Activated T-cell treated with anti-CD3 and anti-CD28 coated beads, Interleukin-2, amount 50 U/mL, for 72 hours (primary cell): ENCODE data around the gene TIMM50. TPM values are rescaled to one million over a fixed set of nuclear protein-coding genes. Genes with fewer than 3 reads are reported as not detected.
"Not testable (repeated sequence)": the region's sequence is repeated elsewhere in the genome, so short reads cannot be mapped to it uniquely, and the experiment has no call there.

Experiments
- ATAC-seq, 2 donors: fragments of 150-1000 bp; cut with Tn5 transposase; replicated peaks in 1 of 2; 2 replicates each; pipeline ENCODE4 v1.10.0; 2021; ENCODE audit warnings: moderate library complexity in 2 of 2, mild to moderate bottlenecking in 1 of 2
- DNase-seq, 2 donors: peaks; one replicate each; pipeline ENCODE4 v3.0.0; 2021 to 2022; ENCODE audit warnings: mixed read lengths in 1 of 2
- H3K27ac Mint-ChIP-seq: one replicate; pipeline ENCODE4 v1.8.0; 2022; ENCODE audit warnings: mild to moderate bottlenecking, moderate library complexity, mixed read lengths
- H3K27me3 Mint-ChIP-seq: one replicate; pipeline ENCODE4 v1.8.0; 2022; ENCODE audit warnings: low read depth, mixed read lengths
- H3K36me3 Mint-ChIP-seq, 2 donors: one replicate each; pipeline ENCODE4 v1.8.0; 2022; ENCODE audit warnings: mixed read lengths in 2 of 2, mild to moderate bottlenecking in 1 of 2; ENCODE audit not compliant: insufficient read depth in 2 of 2
- H3K4me1 Mint-ChIP-seq: one replicate; pipeline ENCODE4 v1.8.0; 2022; ENCODE audit warnings: low read depth, mixed read lengths
- H3K4me3 Mint-ChIP-seq, 2 donors: one replicate each; pipeline ENCODE4 v1.8.0; 2022; ENCODE audit warnings: mild to moderate bottlenecking in 2 of 2, mixed read lengths in 2 of 2, moderate library complexity in 2 of 2
- H3K9me3 Mint-ChIP-seq, 2 donors: one replicate each; pipeline ENCODE4 v1.8.0; 2022; ENCODE audit warnings: mixed read lengths in 2 of 2
- total RNA-seq, 2 donors: library from RNA; stranded (reverse); gene quantifications; one replicate each; pipeline ENCODE4 v1.2.3, GENCODE V29; 2022

The TIMM50 gene
- total RNA-seq, 2 donors from 2014 or later, result 52.4 to 55.8 TPM

DNA sequence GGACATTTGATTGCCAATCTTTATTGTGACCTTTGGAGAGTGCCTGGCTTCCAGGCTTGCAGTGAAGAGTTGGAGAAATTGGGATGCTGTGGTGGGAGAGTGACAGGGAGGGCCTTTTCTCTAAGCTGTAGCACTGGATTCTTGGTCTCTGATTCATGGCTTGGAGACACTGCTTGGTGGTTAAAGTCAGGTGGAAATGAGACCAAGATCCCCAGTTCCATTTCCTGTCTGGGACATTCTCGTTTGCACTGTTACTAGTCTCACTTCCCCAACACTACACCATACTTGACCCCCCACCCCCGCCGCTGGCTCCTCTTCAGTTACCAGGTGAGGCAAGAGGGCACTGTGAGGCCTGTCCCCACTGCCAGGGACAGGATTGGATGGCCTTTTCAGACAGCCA is 32.4 kb upstream of the TIMM50 start:
- Mint-ChIP-seq H3K4me3 (peak overlapping the region; percentile 90 to 96), H3K4me1 (peaks cover 65% of the 10 kb centered on the region), H3K36me3 (peaks cover 31 to 49% of the 10 kb centered on the region in 2 donors), H3K27me3 (no peaks in the 10 kb centered on the region), H3K9me3 (no peaks in the 10 kb centered on the region), H3K27ac (peak overlapping the region; percentile 85)
- ATAC-seq, result no peak
- DNase-seq, result peak in 1 of 2 donors; percentile 34

DNA sequence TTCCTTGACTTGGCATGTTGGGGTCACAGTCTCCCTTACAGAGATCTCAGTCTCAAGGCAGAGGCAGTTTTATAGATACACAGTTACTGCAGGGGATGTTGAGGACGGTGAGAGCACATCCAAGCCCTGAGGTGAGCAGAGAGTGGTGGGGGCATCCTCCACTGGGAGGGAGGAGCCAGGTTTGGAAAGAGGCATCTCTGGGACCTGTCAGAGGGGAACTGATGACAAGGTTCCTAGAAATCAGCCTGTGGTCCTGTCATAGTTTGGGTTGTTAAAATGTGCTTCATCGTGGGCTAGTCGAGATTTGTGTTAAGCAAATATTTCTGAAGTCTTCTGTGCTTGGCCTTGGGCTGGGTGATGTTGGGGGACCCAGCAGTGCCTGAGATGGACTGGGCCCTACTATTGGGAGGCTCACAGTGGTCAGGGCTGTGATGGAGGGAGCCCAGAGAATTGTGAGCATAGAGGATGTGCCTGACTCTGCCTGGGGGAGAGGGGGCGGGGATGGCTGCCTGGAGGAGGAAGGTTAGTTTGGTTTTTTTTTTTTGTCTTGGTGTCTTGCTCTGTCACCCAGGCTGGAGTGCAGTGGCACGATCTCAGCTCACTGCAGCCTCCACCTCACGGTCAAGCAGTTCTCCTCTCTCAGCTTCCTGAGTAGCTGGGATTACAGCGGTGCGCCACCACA is 31.4 kb upstream of the TIMM50 start:
- peak overlapping the region; percentile 85 for H3K27ac Mint-ChIP-seq
- H3K9me3 Mint-ChIP-seq, result no peaks in the 10 kb centered on the region
- ATAC-seq (no peak), DNase-seq (peak in 1 of 2 donors; percentile 33)
- H3K4me3 Mint-ChIP-seq, result peak overlapping the region; percentile 90 to 96
- no peaks in the 10 kb centered on the region for H3K27me3 Mint-ChIP-seq
- peaks cover 65% of the 10 kb centered on the region for H3K4me1 Mint-ChIP-seq
- peaks cover 31 to 56% of the 10 kb centered on the region in 2 donors for H3K36me3 Mint-ChIP-seq

DNA sequence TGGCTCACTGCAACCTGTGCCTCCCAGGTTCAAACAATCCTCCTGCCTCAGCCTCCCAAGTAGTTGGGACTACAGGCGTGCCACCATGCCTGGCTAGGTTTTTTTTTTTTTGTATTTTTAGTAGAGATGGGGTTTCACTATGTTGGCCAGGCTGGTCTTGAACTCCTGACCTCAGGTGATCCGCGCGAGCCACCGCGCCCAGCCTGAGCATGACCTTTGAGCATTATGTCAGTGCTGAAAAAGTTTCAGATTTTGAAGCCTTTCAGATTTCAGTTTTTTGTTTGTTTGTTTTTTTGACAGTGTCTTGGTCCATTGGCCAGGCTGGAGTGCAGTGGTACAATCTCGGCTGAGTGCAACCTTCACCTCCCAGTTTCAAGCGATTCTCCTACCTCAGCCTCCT is 29.4 kb upstream of the TIMM50 start:
- not testable (repeated sequence) for ATAC-seq, H3K4me3 Mint-ChIP-seq, H3K27me3 Mint-ChIP-seq, H3K9me3 Mint-ChIP-seq, DNase-seq
- H3K4me1 Mint-ChIP-seq, result peaks cover 73% of the 10 kb centered on the region
- H3K27ac Mint-ChIP-seq, result peak overlapping the region; percentile 50
- peaks cover 24 to 45% of the 10 kb centered on the region in 2 donors for H3K36me3 Mint-ChIP-seq

DNA sequence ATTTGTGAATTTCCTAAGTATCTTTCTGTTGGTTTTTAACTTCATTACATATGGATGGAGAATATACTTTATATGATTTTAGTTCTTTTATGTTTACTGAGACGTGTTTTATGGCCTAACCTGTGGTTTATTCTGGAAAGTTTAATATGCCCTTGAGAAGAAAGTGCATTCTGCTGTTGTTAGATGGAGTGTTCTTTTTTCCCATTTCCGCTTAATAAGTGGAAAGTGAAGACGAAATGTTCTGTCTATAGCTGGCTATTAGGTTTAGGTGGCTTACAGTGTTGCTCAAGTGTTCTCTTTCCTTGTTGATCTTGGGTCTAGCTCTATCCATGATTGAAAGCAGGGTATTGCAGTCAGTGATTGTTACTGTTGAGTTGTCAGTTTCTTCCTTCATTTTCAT is 17.2 kb upstream of the TIMM50 start:
- Mint-ChIP-seq H3K27me3 (no peaks in the 10 kb centered on the region), H3K4me1 (peaks cover 5% of the 10 kb centered on the region), H3K4me3 (no peak overlapping the region), H3K27ac (peak overlapping the region; percentile 40), H3K9me3 (no peaks in the 10 kb centered on the region), H3K36me3 (peaks cover 18 to 41% of the 10 kb centered on the region in 2 donors)
- no peak for ATAC-seq
- DNase-seq, result no peak

DNA sequence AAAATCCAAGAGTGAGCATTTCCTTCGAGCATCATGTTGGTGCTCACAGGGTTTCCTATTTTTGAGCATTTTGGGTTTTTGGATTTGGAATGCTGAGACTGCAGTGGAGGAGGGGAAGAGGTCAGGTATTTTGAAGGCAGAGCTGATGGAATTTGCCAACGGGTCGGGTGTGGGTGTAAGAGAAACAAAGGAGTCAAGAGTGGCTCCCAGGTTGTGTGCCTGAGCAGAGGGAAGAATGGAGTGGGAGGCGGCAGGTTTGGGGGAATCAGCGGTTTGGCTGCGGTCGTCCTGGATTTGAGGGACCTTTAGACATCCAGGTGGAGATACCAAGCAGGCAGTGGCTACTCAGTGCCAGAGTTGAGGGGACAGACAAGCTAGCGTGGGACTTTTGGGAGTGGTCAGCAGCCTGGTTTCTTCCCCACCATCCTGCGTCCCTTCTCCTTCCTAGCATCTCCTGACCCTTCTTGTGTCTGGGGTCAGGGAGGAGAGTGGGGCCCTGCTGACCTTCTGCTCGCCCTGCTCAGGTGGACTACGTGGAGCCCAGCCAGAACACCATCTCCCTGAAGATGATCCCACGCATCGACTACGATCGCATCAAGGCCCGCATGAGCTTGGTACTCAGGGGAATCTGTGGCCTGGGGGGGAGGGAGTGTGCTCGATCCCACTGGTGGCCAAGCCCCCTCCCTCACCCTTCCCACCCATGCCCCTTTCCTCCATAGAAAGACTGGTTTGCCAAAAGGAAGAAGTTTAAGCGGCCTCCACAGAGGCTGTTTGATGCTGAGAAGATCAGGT is 14.5 kb upstream of the TIMM50 start:
- Mint-ChIP-seq H3K9me3 (no peaks in the 10 kb centered on the region), H3K27ac (peak overlapping the region; percentile 59), H3K4me3 (no peak overlapping the region), H3K36me3 (peaks cover 19 to 40% of the 10 kb centered on the region in 2 donors), H3K4me1 (peaks cover 19% of the 10 kb centered on the region), H3K27me3 (no peaks in the 10 kb centered on the region)
- DNase-seq (no peak), ATAC-seq (no peak)

DNA sequence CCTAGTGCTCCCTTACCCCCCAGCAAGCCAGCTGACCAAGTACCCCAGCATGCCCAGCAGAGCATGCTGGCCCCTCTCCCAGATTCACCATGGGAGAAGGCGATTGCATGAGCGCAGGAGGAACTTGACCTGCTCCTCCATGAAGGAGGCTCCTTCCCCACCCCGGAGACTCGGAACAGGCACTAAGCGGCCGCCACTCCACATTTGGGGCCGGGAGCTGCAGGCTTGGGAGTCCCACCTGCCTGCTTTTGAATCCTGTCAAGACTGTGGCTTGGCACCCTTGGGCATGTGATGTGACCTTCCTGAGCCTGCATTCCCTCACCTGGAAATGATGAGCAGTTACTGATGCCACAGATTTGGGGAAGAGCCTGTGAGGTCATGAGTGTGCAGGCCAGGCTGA is 12.7 kb upstream of the TIMM50 start:
- no peak overlapping the region for H3K27ac Mint-ChIP-seq
- H3K9me3 Mint-ChIP-seq, result no peaks in the 10 kb centered on the region

DNA sequence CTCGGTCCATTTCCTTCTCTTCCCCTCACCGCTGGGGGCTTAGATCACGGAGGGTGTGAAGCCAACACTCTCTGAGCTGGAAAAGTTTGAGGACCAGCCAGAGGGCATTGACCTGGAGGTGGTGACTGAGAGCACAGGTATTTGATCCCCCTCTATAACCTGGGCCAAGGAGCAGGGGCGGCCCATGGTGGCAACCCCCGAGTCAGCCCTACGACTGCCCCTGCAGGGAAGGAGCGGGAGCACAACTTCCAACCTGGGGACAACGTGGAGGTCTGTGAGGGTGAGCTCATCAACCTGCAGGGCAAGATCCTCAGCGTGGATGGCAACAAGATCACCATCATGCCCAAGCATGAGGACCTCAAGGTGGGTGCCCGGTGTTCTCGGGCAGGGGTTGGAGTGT is 11.6 kb upstream of the TIMM50 start:
- H3K36me3 Mint-ChIP-seq, result peaks cover 21 to 39% of the 10 kb centered on the region in 2 donors
- H3K4me1 Mint-ChIP-seq, result peaks cover 29% of the 10 kb centered on the region
- ATAC-seq, result no peak
- no peaks in the 10 kb centered on the region for H3K9me3 Mint-ChIP-seq
- H3K4me3 Mint-ChIP-seq, result no peak overlapping the region
- no peak for DNase-seq
- no peaks in the 10 kb centered on the region for H3K27me3 Mint-ChIP-seq
- peak overlapping the region; percentile 43 for H3K27ac Mint-ChIP-seq

More for the DNA sequence above, 12.7 kb upstream of the TIMM50 start:
- H3K36me3 Mint-ChIP-seq, result peaks cover 21 to 44% of the 10 kb centered on the region in 2 donors
- ATAC-seq (no peak), DNase-seq (no peak)
- H3K4me3 Mint-ChIP-seq, result no peak overlapping the region
- H3K27me3 Mint-ChIP-seq, result no peaks in the 10 kb centered on the region
- peaks cover 29% of the 10 kb centered on the region for H3K4me1 Mint-ChIP-seq

DNA sequence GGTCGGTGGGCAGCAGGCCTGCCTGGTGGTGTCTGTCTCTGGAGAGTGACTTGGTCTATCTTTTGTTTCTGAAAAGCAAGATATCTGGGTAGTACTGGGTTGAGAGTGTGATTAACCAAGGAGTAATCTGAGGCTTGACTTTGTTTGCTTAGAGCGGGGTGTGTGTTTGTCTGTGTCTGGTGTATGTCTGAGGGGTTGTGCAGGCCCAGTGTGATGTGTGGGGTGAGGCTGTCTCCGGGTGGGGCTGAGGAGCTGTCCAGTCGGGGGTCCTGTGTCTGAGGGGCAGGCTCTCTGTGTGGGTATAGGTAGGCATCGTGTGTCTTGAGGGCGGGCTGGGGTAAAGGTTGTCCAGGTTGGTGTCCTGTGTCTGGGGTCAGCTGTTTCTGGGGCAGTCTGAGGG is 11.1 kb upstream of the TIMM50 start:
- Mint-ChIP-seq H3K9me3 (no peaks in the 10 kb centered on the region), H3K4me1 (peaks cover 29% of the 10 kb centered on the region), H3K27me3 (no peaks in the 10 kb centered on the region), H3K27ac (peak overlapping the region; percentile 43), H3K36me3 (peaks cover 22 to 42% of the 10 kb centered on the region in 2 donors), H3K4me3 (no peak overlapping the region)
- DNase-seq, result no peak
- no peak for ATAC-seq

DNA sequence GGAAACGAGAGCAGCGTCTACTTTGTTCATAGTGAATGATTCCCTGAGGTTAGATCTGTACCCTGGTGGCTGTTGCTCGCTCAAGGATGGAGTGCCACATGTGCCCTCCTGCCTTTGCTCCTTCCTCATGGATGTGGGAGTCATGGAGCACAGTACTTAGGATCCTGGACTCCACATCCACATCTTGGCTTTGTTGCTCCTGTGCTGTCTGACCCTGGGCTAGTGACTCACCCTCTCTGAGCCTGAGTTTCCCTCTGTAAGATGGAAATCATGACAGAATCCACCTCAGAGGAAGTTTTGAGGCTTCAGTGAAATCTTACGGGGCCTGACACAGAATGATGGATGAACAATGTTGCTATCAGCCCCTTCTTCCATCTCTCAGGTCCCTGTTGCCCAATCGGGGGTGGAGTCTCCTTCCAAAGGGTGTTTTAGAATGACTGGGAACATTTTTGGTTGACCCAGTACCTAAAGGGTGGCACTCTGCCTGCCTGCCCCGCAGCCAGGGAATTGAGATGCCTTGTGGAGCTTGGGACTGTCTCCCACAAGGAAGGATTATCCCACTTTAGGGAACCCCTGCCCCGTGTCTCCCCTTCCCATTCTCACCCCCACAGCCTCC is 9.8 kb upstream of the TIMM50 start:
- Mint-ChIP-seq H3K27me3 (no peaks in the 10 kb centered on the region), H3K4me3 (no peak overlapping the region), H3K9me3 (no peaks in the 10 kb centered on the region), H3K36me3 (peaks cover 16 to 49% of the 10 kb centered on the region in 2 donors), H3K4me1 (peaks cover 29% of the 10 kb centered on the region), H3K27ac (peak overlapping the region; percentile 16)
- ATAC-seq (peak in 1 of 2 donors; percentile 27), DNase-seq (no peak)

DNA sequence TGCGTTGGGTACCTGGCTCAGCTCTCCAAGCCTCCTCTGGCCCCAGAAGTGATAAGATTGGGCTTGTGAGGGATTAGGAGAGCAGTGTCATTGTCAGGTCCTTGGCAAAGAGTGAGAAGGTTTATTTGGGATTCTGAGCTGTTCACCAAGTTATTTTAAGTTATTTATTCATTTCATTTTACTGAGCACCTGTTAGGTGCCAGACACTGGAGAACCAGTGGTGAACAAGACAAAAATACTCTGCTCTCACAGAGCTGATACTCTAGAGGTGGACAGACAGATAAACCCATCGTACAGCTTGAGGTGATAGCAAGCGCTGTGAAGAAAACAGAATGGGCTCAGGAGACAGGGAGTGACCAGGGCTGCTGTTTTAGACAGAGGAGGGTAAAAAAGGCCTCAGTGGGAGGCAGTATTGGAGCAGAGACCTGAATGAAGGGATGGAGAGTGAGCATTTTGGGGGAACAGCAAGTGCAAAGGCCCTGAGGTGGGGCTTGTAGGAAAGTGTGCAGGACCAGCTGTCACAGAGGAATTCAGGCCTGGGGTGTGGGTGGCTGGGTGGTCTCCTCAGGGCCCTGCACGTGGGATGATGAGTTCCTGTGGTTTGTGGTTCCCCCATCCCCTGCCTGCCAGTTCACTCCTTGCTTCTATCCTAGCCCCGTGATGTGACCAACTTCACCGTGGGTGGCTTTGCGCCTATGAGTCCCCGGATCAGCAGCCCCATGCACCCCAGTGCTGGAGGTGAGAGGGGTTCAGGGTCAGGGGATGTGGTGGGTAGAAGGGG is 8.7 kb upstream of the TIMM50 start:
- H3K4me1 Mint-ChIP-seq, result peaks cover 29% of the 10 kb centered on the region
- H3K4me3 Mint-ChIP-seq, result no peak overlapping the region
- peaks cover 17 to 47% of the 10 kb centered on the region in 2 donors for H3K36me3 Mint-ChIP-seq
- ATAC-seq (no peak), DNase-seq (no peak)
- H3K27ac Mint-ChIP-seq, result peak overlapping the region; percentile 33
- H3K27me3 Mint-ChIP-seq, result no peaks in the 10 kb centered on the region
- H3K9me3 Mint-ChIP-seq, result no peaks in the 10 kb centered on the region

DNA sequence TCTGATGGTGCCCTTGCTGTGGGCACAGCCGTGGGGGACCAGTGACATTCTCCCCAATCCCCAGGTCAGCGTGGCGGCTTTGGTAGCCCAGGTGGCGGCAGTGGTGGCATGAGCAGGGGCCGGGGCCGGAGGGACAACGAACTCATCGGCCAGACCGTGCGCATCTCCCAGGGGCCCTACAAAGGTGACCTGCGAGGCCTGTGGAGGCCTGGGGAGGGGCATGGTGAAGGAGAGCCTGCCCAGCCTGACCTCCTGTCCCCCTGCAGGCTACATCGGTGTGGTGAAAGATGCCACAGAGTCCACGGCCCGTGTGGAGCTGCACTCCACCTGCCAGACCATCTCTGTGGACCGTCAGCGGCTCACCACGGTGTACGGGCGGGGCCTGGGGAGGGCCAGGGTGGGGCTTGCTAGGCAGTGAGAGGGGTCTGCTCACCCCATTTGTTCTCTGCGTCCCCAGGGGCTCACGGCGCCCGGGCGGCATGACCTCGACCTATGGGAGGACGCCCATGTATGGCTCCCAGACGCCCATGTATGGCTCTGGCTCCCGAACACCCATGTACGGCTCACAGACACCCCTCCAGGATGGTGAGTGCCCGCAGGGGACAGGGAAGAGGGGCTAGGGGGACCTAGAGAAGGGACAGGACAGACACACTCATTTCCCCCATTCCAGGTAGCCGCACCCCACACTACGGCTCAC is 7.7 kb upstream of the TIMM50 start:
- DNase-seq (no peak), ATAC-seq (no peak)
- Mint-ChIP-seq H3K4me3 (no peak overlapping the region), H3K27me3 (no peaks in the 10 kb centered on the region), H3K9me3 (no peaks in the 10 kb centered on the region), H3K4me1 (peaks cover 29% of the 10 kb centered on the region), H3K36me3 (peaks cover 17 to 48% of the 10 kb centered on the region in 2 donors), H3K27ac (no peak overlapping the region)

DNA sequence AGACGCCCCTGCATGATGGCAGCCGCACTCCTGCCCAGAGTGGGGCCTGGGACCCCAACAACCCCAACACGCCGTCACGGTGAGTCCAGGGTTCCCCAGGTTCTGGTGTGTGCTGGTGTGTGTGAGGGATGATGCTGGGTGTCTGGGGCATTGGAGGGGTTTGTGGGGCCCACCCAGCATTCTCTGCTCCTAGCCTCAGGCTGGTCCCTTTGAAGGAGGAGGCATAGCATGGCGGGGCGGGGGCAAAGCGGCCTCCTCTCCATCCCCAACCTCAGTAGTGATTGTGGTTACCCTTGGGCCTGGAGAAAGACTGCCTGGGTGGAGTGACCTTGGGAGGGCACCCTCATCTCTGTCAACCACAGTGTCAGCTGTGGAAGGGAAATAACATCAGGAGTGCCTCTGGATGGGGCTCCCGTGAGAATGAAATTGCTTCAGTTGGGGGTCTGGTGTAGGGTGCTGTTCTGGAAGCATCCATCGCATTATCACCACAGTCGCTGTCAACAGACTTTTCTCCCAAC is 7.1 kb upstream of the TIMM50 start:
- H3K27me3 Mint-ChIP-seq, result no peaks in the 10 kb centered on the region
- peaks cover 17 to 46% of the 10 kb centered on the region in 2 donors for H3K36me3 Mint-ChIP-seq
- no peak overlapping the region for H3K4me3 Mint-ChIP-seq
- no peaks in the 10 kb centered on the region for H3K9me3 Mint-ChIP-seq
- ATAC-seq, result no peak
- no peak overlapping the region for H3K27ac Mint-ChIP-seq
- DNase-seq, result no peak
- peaks cover 29% of the 10 kb centered on the region for H3K4me1 Mint-ChIP-seq
